Transverse colon (tissue), 4 donors: ENCODE data around the gene ZNF396.

Experiments used
- CTCF ChIP-seq, 5 experiments: fragments of 200-600 bp in 3 of 5; fragments of 450-650 bp in 2 of 5; sonication (generic) in 3 of 5; IDR thresholded peaks; 1 replicate in 2 of 5; 2 replicates in 3 of 5; pipeline ENCODE4 v1.5.1; 2016 to 2017; ENCODE audit warnings: antibody characterized with exemption in 5 of 5, inconsistent platforms in 3 of 5, mild to moderate bottlenecking in 2 of 5, moderate library complexity in 1 of 5
- EP300 ChIP-seq: sonication (generic); formaldehyde crosslinking; IDR thresholded peaks from one replicate; pipeline ENCODE4 v1.6.1; 2017; ENCODE audit warnings: antibody characterized with exemption, low read depth
- POLR2A ChIP-seq: fragments of 450-650 bp; IDR thresholded peaks from one replicate; pipeline ENCODE4 v1.6.1; 2016; ENCODE audit warnings: antibody characterized with exemption, mild to moderate bottlenecking, moderate library complexity
- POLR2AphosphoS5 ChIP-seq, 3 donors: sonication (generic); formaldehyde crosslinking; IDR thresholded peaks; one replicate each; pipeline ENCODE4 v1.6.1; 2016; ENCODE audit warnings: antibody characterized with exemption in 3 of 3

- TF ChIP-seq POLR2AphosphoS5 (IDR thresholded peaks at IDR 0.05) (no peak), CTCF (IDR thresholded peaks at IDR 0.05) (no peak), POLR2A (no peak), EP300 (no peak)
Observed at GRCh38 chr18:35424356-35424755, 47.2 kb upstream of the ZNF396 start.
